Midbrain (tissue), 1 donor: ENCODE data around the gene TIMM29.
A peak's percentile ranks its signal among the peaks of the same experiment; 100 is the strongest.
"Not testable (repeated sequence)": the region's sequence is repeated elsewhere in the genome, so short reads cannot be mapped to it uniquely, and the experiment has no call there.

Source experiments
- DNase-seq: peaks from one replicate; lab custom pipeline; 2025; lab: John Stamatoyannopoulos, UW

Gene TIMM29

DNA sequence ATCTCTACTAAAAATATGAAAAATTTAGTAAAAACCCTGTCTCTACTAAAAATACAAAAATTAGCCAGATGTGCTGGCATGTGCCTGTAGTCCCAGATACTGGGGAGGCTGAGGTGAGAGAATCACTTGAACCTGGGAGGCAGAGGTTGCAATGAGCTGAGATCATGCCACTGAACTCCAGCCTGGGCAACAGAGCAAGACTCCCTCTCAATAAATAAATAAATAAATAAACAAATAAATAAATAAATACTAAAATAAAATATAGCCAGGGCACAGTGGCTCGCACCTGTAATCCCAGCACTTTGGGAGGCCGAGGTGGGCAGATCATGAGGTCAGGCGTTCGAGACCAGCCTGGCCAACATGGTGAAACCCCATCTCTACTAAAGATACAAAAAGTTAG is 14.8 kb downstream of the TIMM29 start:
- not testable (repeated sequence) for DNase-seq

- DNase-seq, result no peak
Measured at GRCh38 chr19:10945264-10945663, 16.7 kb downstream of the TIMM29 start.

- DNase-seq, result no peak
Measured at GRCh38 chr19:10946958-10947657, 18.5 kb downstream of the TIMM29 start.

GRCh38 chr19:10952809-10953208 is 24.2 kb downstream of the TIMM29 start:
- no peak for DNase-seq

DNA sequence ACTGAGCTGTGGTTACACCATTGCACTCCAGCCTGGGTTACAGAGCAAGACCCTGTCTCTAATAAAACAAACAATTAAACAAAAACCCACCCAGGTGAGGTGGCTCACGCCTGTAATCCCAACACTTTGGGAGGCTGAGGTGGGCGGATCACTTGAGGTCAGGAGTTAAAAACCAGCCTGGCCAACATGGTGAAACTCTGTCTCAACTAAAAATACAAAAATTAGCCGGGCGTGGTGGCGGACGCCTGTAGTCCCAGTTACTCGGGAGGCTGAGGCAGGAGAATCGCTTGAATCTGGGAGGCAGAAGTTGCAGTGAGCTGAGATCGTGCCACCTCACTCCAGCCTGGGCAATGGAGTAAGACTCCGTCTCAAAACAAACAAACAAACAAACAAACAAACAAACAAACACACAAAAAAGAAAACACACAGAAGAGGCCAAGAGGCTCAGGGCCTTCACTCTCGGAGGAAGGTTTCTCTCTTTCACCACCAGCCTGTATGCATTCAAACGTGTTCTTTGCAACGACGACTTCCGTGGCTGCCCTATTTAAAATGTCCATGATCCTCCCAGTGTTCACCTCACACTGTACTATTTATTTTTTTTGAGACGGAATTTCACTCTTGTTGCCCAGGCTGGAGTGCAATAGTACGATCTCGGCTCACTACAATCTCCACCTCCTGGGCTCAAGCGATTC is 30.8 kb downstream of the TIMM29 start:
- not testable (repeated sequence) for DNase-seq

- DNase-seq, result peak; percentile 96
Measured at GRCh38 chr19:10960314-10961072, 31.9 kb downstream of the TIMM29 start, which contains the start of gene SMARCA4. Gene SMARCA4, plus strand, starts transcription at chr19:10961030. Its CDS starts 23,122 bp downstream, at chr19:10984152.

DNA sequence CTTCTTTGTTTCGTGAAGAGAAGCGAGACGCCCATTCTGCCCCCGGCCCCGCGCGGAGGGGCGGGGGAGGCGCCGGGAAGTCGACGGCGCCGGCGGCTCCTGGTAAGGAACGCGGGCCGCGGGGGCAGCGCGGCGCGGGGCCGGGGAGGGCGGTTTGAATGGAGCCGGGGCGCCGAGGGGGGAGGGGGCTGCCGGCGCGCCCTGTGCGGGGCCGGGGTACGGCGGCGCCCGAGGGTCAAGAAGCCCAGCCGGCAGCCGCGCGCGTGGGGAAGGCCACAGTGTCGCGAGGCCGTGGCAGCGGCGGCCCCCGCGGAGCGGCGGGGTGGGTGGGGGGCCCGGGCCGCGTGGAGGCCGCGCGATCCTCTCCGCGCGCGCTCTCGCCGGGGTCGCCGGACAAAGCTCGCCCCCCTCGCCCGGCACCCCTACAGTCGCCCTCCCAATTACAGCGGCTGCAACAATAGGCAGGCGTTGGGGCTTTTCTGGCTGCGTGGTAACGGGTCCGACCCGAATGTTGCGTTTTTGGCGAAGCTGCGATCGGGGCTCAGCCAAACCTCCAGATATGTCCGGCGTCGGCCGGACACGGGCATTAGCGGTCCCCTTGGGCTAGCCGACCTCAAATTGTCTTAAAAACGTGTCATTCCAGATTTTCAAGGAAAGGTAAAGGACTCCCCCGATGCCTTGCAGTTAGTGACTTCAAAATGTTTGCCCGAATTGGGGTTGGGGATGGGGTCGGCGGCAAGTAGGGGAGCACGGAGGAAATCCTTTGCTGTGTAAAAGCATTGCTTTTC is 32.7 kb downstream of the TIMM29 start:
- no peak for DNase-seq

DNA sequence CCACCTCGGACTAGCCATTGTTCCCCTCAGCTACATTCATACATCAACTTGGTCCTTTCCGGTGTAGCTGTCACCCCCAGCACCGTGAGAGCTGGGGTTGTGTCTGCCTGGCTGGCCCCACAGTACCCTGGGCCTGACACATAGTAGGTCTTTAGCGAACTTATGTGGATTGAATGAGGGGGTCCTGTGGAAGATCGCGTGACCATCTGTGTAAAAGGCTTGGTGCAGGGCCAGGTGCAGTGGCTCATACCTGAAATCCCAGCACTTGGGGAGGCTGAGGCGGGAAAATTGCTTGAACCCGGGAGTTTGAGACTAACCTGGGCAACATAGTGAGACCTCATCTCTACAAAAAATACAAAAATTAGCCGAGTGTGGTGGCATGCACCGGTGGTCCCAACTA is 34.3 kb downstream of the TIMM29 start:
- no peak for DNase-seq

DNA sequence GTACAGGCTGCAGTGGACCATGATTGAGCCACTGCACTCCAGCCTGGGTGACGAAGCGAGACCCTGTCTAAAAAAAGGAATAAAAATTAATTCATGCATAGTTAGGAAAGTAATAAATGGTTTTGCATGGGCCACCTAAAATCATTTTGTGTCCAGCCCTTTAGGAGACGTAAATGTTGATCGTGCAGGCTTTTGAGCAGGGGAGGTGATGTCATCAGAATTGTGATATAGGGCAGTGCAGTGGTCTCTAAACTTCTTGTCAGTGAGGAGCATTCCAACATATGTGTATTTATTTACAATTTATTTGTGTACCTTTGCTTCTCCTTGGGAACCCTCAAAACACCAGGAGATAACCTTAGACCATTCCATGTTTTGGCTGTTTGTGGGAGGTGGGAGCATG is 35.3 kb downstream of the TIMM29 start:
- DNase-seq, result no peak

DNA sequence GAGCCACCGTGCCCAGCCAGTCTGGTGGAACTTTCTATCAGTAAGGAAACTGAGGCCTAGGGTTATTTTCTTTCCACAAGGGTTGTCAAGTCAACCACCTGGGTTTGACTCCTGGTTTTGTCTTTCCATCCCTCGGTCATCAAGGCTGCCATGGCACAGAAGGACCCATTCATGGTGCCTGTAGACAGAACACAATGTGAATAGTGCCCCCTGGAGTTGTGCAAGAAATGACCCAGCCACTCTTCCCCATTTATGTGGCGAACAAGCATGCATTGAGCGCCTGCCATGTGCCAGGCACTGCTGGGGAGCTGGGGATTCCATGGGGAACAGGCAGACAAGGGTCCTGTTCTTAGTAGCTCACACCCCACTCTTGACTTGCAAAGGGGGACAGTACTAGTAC is 36.3 kb downstream of the TIMM29 start:
- DNase-seq, result no peak

DNA sequence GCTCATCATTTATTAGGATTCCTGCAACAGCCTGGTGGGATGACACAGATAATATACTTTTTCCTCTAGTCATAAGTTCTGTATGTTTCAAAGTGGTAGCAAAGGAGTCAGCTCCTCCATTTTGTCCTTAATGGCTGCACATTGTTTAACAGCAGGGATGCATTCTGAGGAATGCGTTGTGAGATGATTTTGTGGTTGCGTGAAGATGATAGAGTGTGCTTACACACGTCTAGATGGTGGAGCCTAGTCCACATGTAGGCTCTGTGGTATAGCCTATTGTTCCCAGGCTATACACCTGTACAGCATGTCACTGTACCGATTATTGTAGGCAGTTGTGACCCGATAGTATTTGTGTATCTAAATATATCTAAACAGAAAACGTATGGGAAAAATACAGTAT is 36.8 kb downstream of the TIMM29 start:
- no peak for DNase-seq

DNA sequence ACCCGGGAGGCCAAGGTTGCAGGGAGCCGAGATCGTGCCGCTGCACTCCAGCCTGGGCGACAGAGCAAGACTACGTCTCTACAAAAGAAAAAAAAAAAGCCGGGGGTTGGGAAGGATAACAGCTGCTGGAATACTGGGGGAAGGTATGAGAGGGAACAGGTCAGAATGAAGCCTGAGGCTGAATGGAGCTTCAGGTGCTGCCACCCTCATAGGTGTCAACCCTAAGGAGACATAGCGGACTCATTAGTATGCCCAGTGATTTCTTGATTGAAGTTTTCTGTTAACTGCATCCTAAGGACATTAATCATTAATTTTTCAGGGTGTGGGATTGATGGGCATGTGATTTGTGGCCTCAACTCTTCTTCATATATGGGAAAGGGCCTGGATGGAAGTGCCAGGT is 38.2 kb downstream of the TIMM29 start:
- DNase-seq, result no peak

DNA sequence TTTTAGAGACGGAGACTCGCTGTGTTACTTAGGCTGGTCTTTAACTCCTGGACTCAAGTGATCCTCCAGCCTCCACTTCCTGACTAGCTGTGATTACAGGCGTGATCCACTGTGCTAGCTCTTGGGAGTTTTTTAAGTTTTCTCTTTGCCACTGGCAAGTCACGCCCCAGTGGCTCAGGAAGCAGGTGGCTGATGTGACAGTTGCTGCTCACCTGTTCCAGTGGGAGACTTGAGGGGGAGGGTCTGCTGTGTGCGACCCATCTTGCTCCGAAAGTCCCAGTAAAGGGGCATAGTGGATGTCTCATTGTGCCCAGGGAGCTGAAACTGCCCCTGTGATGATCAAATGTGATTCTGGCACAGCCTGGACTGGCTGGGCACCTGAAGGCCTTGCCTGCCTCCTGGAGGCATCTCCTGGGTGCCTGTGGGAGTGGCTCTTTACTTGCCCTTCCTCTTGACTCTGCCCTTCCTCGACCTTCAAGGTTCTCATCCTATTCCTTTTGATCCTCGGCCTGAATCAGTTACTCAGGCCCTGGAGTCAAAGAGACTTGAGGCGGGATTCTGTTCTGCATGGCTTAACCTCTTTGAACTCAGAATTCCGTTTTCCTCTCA is 40.0 kb downstream of the TIMM29 start:
- DNase-seq, result no peak

GRCh38 chr19:10971107-10971726 is 42.6 kb downstream of the TIMM29 start:
- DNase-seq, result no peak

- no peak for DNase-seq
Measured at GRCh38 chr19:10975374-10976130, 46.9 kb downstream of the TIMM29 start.

DNA sequence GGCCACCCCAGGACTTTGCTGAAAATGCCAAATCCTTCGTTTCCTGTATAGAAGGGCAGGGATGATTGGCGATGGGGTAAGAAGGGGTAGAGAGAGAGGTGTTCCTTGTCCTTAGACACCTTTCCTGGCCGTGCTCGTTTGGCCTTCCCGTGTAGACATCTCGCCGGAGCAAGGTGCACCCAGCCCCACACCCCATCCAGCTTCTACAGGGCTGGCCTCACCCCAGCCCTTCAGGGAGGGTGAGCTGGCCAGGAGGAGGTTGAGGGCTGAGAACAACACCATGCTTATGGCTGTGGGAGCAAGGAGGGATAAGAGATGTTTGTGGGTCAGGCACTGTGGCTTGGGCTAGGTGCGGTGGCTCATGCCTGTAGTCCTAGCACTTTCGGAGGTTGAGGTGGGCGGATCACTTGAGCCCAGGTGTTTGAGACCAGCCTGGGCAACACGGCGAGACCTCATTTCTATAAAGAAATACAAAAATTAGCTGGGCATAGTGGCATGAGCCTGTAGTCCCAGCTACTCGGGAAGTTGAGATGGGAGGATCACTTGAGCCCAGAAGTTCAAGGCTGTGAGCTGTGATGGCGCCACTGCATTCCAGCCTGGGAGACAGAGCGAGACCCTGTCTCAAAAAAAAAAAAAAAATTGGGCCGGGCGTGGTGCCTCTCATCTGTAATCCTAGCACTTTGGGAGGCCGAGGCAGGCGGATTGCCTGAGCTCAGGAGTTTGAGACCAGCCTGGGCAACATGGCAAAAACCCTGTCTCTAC is 47.7 kb downstream of the TIMM29 start:
- DNase-seq, result no peak

DNA sequence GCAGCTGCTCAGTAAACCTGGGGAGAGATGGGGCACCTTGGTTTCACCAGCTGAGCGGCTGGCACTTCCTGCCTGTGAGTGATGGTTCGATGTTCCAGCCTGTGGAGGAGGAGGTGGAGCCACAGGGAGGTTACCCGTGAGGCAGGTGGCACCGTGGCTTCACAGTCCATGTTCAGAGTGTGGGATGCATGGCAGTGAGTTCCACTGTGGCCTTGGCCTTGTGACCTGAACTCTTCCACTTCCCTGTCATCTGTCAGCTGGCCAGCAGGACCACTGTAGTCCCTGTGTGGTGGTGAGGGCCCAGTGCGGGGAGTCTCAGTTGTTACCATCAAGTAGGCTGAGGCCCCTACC is 49.1 kb downstream of the TIMM29 start:
- no peak for DNase-seq
